Neutrophil (primary cell): Measurements from ENCODE around the gene GDA.

Source experiments
- H3K27ac ChIP-seq: fragments of 200-600 bp; sonication (generic); 2 replicates; pipeline ENCODE4 v1.5.1; 2016; ENCODE audit warnings: mild to moderate bottlenecking, moderate library complexity
- H3K27me3 ChIP-seq: fragments of 200-600 bp; sonication (generic); 2 replicates; pipeline ENCODE4 v1.6.0; 2016; ENCODE audit warnings: mild to moderate bottlenecking
- H3K36me3 ChIP-seq: fragments of 200-600 bp; sonication (generic); 2 replicates; pipeline ENCODE4 v1.5.1; 2017
- H3K4me1 ChIP-seq, 2 experiments: fragments of 200-600 bp in 1 of 2; sonication (generic) in 1 of 2; 1 replicate in 1 of 2; 2 replicates in 1 of 2; pipeline versions ENCODE4 v1.5.1 to v1.6.1; 2013 to 2016; ENCODE audit warnings: low read depth in 1 of 2, low read length in 1 of 2, mild to moderate bottlenecking in 1 of 2, moderate library complexity in 1 of 2; ENCODE audit not compliant: control insufficient read depth in 1 of 2, insufficient read depth in 1 of 2
- H3K4me3 ChIP-seq, 2 experiments: fragments of 200-600 bp in 1 of 2; sonication (generic) in 1 of 2; 1 replicate in 1 of 2; 2 replicates in 1 of 2; pipeline ENCODE4 v1.5.1; 2013 to 2016; ENCODE audit warnings: low read depth in 1 of 2, low read length in 1 of 2, mild to moderate bottlenecking in 1 of 2, moderate library complexity in 1 of 2
- H3K9me3 ChIP-seq: fragments of 200-600 bp; sonication (generic); 2 replicates; pipeline ENCODE4 v1.5.1; 2016
- CTCF ChIP-seq: fragments of 200-600 bp; sonication (generic); IDR thresholded peaks from 2 replicates; pipeline ENCODE4 v1.5.1; 2016; ENCODE audit warnings: antibody characterized with exemption

Gene GDA

GRCh38 chr9:72156586-72156985 is 7.3 kb downstream of the GDA start:
- no peaks in the 10 kb centered on the region for H3K4me1 ChIP-seq
- H3K4me3 ChIP-seq = no peak overlapping the region
- H3K27ac ChIP-seq = no peak overlapping the region
- H3K27me3 ChIP-seq = peaks cover 6% of the 10 kb centered on the region
- no peak for TF ChIP-seq CTCF
- H3K9me3 ChIP-seq = no peaks in the 10 kb centered on the region
- no peaks in the 10 kb centered on the region for H3K36me3 ChIP-seq

GRCh38 chr9:72158680-72159079 is 9.4 kb downstream of the GDA start:
- H3K27ac ChIP-seq = no peak overlapping the region
- H3K4me3 ChIP-seq = no peak overlapping the region
- TF ChIP-seq CTCF = no peak
- H3K4me1 ChIP-seq = no peaks in the 10 kb centered on the region
- no peaks in the 10 kb centered on the region for H3K36me3 ChIP-seq
- no peaks in the 10 kb centered on the region for H3K27me3 ChIP-seq
- H3K9me3 ChIP-seq = no peaks in the 10 kb centered on the region

GRCh38 chr9:72160446-72161123 is 11.3 kb downstream of the GDA start:
- no peaks in the 10 kb centered on the region for H3K4me1 ChIP-seq
- no peaks in the 10 kb centered on the region for H3K27me3 ChIP-seq
- no peak for TF ChIP-seq CTCF
- H3K36me3 ChIP-seq = no peaks in the 10 kb centered on the region
- no peak overlapping the region for H3K4me3 ChIP-seq
- H3K9me3 ChIP-seq = no peaks in the 10 kb centered on the region
- H3K27ac ChIP-seq = no peak overlapping the region

- no peaks in the 10 kb centered on the region for H3K9me3 ChIP-seq
- no peaks in the 10 kb centered on the region for H3K27me3 ChIP-seq
- no peak overlapping the region for H3K4me3 ChIP-seq
- no peak for TF ChIP-seq CTCF
- no peaks in the 10 kb centered on the region for H3K36me3 ChIP-seq
- H3K27ac ChIP-seq = no peak overlapping the region
- no peaks in the 10 kb centered on the region for H3K4me1 ChIP-seq
These were observed 16.1 kb downstream of the GDA start for GRCh38 chr9:72165326-72165725.

- TF ChIP-seq CTCF = no peak
- no peaks in the 10 kb centered on the region for H3K36me3 ChIP-seq
- H3K4me3 ChIP-seq = no peak overlapping the region
- H3K27me3 ChIP-seq = no peaks in the 10 kb centered on the region
- H3K27ac ChIP-seq = no peak overlapping the region
- no peaks in the 10 kb centered on the region for H3K9me3 ChIP-seq
- no peaks in the 10 kb centered on the region for H3K4me1 ChIP-seq
These were observed 16.7 kb downstream of the GDA start for GRCh38 chr9:72165821-72166547.
